Mammary epithelial cell (primary cell): ENCODE measurements around the gene SPTAN1.

Experiments used
- EZH2 ChIP-seq: IDR thresholded peaks from 2 replicates; pipeline ENCODE4 v1.6.1; 2012; ENCODE audit warnings: low read length, inconsistent platforms, borderline replicate concordance
- TF ChIP-seq, protein P1 (sequence below), 2 donors: IDR thresholded peaks in 1 of 2; conservative IDR thresholded peaks in 1 of 2; 2 replicates each; pipeline ENCODE4 v1.5.1; 2011 to 2012; ENCODE audit warnings: inconsistent platforms in 2 of 2, low read length in 2 of 2, mild to moderate bottlenecking in 2 of 2, control low read depth in 1 of 2, low read depth in 1 of 2; ENCODE audit not compliant: insufficient read depth in 1 of 2; ENCODE audit errors: extremely low read depth in 1 of 2

- TF ChIP-seq, protein P1, sequence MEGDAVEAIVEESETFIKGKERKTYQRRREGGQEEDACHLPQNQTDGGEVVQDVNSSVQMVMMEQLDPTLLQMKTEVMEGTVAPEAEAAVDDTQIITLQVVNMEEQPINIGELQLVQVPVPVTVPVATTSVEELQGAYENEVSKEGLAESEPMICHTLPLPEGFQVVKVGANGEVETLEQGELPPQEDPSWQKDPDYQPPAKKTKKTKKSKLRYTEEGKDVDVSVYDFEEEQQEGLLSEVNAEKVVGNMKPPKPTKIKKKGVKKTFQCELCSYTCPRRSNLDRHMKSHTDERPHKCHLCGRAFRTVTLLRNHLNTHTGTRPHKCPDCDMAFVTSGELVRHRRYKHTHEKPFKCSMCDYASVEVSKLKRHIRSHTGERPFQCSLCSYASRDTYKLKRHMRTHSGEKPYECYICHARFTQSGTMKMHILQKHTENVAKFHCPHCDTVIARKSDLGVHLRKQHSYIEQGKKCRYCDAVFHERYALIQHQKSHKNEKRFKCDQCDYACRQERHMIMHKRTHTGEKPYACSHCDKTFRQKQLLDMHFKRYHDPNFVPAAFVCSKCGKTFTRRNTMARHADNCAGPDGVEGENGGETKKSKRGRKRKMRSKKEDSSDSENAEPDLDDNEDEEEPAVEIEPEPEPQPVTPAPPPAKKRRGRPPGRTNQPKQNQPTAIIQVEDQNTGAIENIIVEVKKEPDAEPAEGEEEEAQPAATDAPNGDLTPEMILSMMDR (conservative IDR thresholded peaks at IDR 0.05 in 1 of 2, IDR thresholded peaks at IDR 0.05 in 1 of 2; ENCODE audit: extremely low read depth in 1 of 2, insufficient read depth in 1 of 2, low read depth in 1 of 2, low read length in 2 of 2), result no peak
- no peak for TF ChIP-seq EZH2
Measured at GRCh38 chr9:128636556-128637530, 84.5 kb downstream of the SPTAN1 start.
